Measurements from ENCODE around the gene XIRP2.

Gene XIRP2

DNA sequence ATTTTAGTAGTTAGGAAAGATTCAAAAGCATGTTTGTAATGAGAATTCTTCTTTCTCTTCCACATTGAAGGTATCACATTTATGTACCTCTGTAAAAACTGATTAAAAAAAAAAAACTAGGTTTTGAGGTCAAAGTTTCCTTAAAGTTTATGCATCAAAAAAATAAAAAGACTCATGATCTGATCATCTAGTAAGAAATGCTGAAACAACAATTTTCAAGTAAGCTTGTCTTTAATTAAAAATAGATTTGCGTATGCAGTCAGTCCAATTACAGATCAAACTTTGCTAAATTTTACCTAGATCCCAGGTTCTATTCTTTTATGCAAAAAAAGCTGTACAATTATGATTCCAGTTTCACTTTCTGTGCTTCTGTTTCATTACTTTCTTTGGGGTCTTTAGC is 409.0 kb downstream of the XIRP2 start:
- TF ChIP-seq CTCF (IDR thresholded peaks at IDR 0.05; ENCODE audit: low read depth, low read length, missing control alignments), result no peak
- Histone ChIP-seq H3K27me3 (replicated peaks) (no peaks in the 10 kb centered on the region), H3K36me3 (replicated peaks) (no peaks in the 10 kb centered on the region), H3K4me3 (ENCODE audit: low read depth, low read length) (no peak overlapping the region), H3K27ac (no peak overlapping the region)
- in situ Hi-C loops (cut with HindIII; ENCODE audit: low pct_ligation_motif_present, low sequenced_read_pairs), result no loop called here
- DNase-seq, result no peak

DNA sequence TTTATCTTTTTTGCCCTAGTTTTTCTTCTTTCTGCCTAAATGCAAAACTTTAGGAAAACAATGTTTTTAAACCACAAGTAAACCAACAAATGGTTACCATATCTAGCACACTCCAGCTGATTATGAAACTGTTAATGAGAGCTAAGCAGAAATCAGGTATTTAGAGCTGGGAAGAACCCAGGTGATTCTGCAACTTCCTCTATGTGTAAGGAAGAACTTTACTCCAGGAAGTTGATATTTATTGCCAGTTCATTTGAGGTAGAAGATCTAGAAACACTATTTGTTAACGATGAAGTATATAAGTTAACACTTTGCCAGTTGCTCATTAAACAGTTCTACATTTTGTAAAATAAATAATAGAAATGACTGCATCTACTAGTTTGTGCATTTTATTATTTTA is 409.7 kb downstream of the XIRP2 start:
- in situ Hi-C loops (cut with HindIII; ENCODE audit: low pct_ligation_motif_present, low sequenced_read_pairs), result no loop called here
- Histone ChIP-seq H3K36me3 (replicated peaks) (no peaks in the 10 kb centered on the region), H3K4me3 (ENCODE audit: low read depth, low read length) (no peak overlapping the region), H3K27me3 (replicated peaks) (no peaks in the 10 kb centered on the region), H3K27ac (no peak overlapping the region)
- TF ChIP-seq CTCF (IDR thresholded peaks at IDR 0.05; ENCODE audit: low read depth, low read length, missing control alignments), result no peak
- DNase-seq, result no peak

Measured in brain microvascular endothelial cell (primary cell).